Measurements from ENCODE around the gene ESRRB. TPM values are rescaled to one million over a fixed set of nuclear protein-coding genes. Genes with fewer than 3 reads are reported as not detected.

The ESRRB gene
- total and polyA plus RNA-seq, 11 donors, result 4.1 to 16.9 (median 7.9) TPM

DNA sequence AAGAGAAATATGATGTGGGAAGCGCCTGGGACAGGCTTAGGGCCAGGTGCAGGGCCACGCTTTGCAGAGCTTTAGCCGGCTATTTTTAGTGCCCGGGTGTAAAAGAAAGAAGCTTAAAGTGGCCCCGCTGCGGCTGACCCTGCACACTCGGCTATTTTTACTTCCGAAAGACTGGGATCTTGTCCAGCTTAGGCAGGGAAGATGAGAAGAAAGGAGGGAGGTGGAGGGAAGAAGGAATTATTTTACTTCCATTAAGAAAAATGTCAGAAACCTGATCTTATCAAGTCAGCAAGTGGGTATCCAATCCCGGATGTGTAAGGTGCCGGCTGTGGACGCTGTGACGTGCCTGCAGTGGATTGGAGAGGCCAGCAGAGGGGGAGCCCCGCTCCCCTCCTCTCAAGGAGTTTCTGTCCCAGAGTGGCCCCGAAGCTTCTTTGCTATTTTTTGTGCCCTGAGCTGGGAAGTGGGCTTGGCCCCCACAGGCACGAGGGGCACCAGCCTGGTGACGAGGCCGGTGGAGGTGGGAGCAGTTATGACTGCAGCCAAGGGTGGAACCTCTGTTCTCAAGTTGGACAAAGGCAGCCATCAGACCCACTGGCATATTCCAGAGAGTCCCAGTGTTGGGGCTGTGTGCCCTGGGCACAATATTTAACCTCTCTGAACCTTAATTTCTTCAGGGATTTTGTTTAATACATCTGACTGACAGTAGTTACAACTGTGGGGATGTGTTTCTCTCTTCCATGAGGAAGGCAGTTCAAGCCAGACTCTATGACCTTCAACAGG is 97.7 kb downstream of the ESRRB start:
- Histone ChIP-seq H3K27me3 (no peaks in the 10 kb centered on the region), H3K27ac (peak overlapping the region in 9 of 12 donors; percentile 0 to 75 (median 52)), H3K36me3 (no peaks in the 10 kb centered on the region), H3K4me3 (peak overlapping the region in 10 of 12 donors; percentile 15 to 48 (median 36)), H3K4me1 (peaks cover 0 to 27% (median 15%) of the 10 kb centered on the region in 12 donors), H3K9me3 (no peaks in the 10 kb centered on the region)
- ATAC-seq (peak; percentile 90 to 95 (median 93)), DNase-seq (peak; percentile 47 to 69 (median 57))
- no peak for TF ChIP-seq POLR2A (IDR thresholded peaks at IDR 0.05)
- TF ChIP-seq, protein P1, sequence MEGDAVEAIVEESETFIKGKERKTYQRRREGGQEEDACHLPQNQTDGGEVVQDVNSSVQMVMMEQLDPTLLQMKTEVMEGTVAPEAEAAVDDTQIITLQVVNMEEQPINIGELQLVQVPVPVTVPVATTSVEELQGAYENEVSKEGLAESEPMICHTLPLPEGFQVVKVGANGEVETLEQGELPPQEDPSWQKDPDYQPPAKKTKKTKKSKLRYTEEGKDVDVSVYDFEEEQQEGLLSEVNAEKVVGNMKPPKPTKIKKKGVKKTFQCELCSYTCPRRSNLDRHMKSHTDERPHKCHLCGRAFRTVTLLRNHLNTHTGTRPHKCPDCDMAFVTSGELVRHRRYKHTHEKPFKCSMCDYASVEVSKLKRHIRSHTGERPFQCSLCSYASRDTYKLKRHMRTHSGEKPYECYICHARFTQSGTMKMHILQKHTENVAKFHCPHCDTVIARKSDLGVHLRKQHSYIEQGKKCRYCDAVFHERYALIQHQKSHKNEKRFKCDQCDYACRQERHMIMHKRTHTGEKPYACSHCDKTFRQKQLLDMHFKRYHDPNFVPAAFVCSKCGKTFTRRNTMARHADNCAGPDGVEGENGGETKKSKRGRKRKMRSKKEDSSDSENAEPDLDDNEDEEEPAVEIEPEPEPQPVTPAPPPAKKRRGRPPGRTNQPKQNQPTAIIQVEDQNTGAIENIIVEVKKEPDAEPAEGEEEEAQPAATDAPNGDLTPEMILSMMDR (IDR thresholded peaks at IDR 0.05), result peak in 7 of 12 donors; percentile 10 to 46 (median 31)
- intact Hi-C loops (cut with DNase I), result loop anchor here in 1 of 10 donors (10.0 kb wide), 1 partner anchor 101 kb away; no protein-coding TSS in a partner anchor
- WGBS, 4 donors, result 4 to 11% (median 9%) methylated on average over 17 of the region's 17 CpGs

DNA sequence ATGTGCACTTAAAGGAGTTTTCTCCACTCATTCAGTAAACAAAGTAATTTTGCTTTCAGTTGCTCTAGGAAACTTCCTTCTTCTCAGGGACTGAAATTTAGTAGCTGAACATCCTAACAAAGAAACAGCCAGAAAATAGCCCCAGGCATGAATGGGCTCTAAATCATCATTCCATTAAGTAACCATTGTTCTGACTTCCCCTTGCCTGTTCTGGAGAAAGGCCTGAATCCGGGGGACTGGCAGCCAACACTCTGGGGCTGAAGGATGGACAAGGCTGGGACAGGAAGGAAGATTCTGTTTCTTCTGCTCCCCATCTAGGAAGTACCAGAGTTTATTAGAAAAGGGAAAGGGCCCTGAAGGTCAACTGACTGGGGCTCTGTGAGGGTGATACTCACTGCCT is 104.5 kb downstream of the ESRRB start:
- peak in 1 of 4 donors; percentile 44 for ATAC-seq
- Histone ChIP-seq H3K36me3 (peaks cover 0 to 10% (median 0%) of the 10 kb centered on the region in 9 donors), H3K4me1 (no peaks in the 10 kb centered on the region), H3K9me3 (no peaks in the 10 kb centered on the region), H3K27ac (no peak overlapping the region), H3K27me3 (no peaks in the 10 kb centered on the region), H3K4me3 (no peak overlapping the region)
- WGBS, 4 donors, result 45 to 58% (median 53%) methylated on average over 1 of the region's 1 CpG
- intact Hi-C loops (cut with DNase I), result no loop called here
- no peak for DNase-seq
- TF ChIP-seq POLR2A (IDR thresholded peaks at IDR 0.05), result no peak
- TF ChIP-seq, protein P1 (IDR thresholded peaks at IDR 0.05), result no peak

DNA sequence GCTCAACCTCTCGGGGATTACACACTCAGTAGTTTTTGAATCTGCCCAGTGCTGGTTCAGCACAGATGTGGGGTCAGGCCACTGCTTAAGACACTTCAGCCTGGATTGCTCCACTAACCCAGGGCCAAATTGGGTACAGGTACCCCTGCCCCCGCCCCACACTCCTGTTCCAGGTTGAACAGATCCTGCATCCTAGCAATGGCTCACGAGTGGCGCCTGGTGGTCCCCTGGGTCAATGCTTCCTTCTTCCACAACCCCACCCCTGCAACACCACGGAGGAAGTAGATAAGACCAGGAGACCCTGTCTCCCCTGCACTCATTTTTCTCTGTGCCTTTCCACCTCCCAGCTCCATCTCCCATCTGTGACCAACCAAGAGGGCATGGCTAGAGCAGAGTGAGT is 108.4 kb downstream of the ESRRB start:
- Histone ChIP-seq H3K27ac (no peak overlapping the region), H3K9me3 (no peaks in the 10 kb centered on the region), H3K27me3 (no peaks in the 10 kb centered on the region), H3K36me3 (peaks cover 0 to 10% (median 0%) of the 10 kb centered on the region in 9 donors), H3K4me3 (no peak overlapping the region), H3K4me1 (no peaks in the 10 kb centered on the region)
- DNase-seq (no peak), ATAC-seq (no peak)
- 68 to 88% (median 75%) methylated on average over 5 of the region's 5 CpGs for WGBS, 4 donors
- intact Hi-C loops (cut with DNase I), result no loop called here
- TF ChIP-seq POLR2A (IDR thresholded peaks at IDR 0.05), result no peak
- TF ChIP-seq, protein P1 (IDR thresholded peaks at IDR 0.05), result no peak

DNA sequence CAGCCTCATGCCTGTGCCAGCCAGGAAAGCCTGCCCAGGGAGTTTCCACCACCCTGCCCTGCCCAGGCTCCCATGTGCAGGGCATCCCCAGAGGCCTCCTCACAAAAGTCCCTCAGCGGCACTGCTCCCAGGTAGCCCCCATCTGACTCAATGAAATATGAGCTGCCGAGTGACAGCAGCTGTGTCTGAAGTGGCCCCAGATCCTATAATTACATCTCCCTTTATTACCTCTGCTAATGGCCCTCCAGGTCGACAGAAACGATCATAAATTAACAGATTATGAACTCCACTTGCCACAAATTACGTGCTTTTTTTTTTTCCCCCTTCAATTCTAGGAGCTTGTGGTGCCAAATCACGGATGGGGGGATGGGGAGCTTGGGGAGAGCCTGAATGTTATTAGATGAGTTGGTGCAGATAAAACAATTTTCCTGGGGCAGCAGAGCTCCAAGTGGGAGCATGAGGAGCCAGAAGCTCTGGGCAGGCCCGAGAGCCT is 110.4 kb downstream of the ESRRB start:
- ATAC-seq (no peak), DNase-seq (no peak)
- 72 to 77% (median 76%) methylated on average over 7 of the region's 7 CpGs for WGBS, 4 donors
- no peaks in the 10 kb centered on the region for H3K4me1 ChIP-seq
- TF ChIP-seq, protein P1 (IDR thresholded peaks at IDR 0.05), result no peak
- no peak for TF ChIP-seq POLR2A (IDR thresholded peaks at IDR 0.05)
- H3K27me3 ChIP-seq, result no peaks in the 10 kb centered on the region
- no peaks in the 10 kb centered on the region for H3K9me3 ChIP-seq
- intact Hi-C loops (cut with DNase I), result no loop called here
- H3K4me3 ChIP-seq, result no peak overlapping the region
- H3K27ac ChIP-seq, result no peak overlapping the region
- H3K36me3 ChIP-seq, result peaks cover 0 to 10% (median 0%) of the 10 kb centered on the region in 9 donors

All from heart left ventricle (tissue), 16 donors.